SK-N-SH (cell line): Measurements from ENCODE around the gene NEURL3. TPM values are rescaled to one million over a fixed set of nuclear protein-coding genes. Genes with fewer than 3 reads are reported as not detected.

ENCODE experiments used
- CTCF ChIA-PET: fragments of 300-600, 350-600 bp; formaldehyde crosslinking; extraction: SDS; loops from one replicate; lab custom pipeline; 2021; lab: Yijun Ruan, JAX
- POLR2A ChIA-PET: fragments of 350-600 bp; sonication (Branson Sonifier 250); formaldehyde crosslinking; extraction: SDS; loops from one replicate; lab custom pipeline; 2020; ENCODE audit warnings: antibody characterized with exemption, inconsistent platforms; lab: Yijun Ruan, JAX
- DNase-seq: peaks from one replicate; pipeline ENCODE4 v3.0.0; 2012
- H2AFZ ChIP-seq: fragments of 200-600 bp; sonication (generic); 2 replicates; pipeline ENCODE4 v1.8.1; 2016; ENCODE audit warnings: antibody characterized with exemption, mild to moderate bottlenecking, low read depth
- H3F3A ChIP-seq: fragments of 200-600 bp; sonication (generic); replicated peaks from 2 replicates; pipeline ENCODE3; 2016; ENCODE audit warnings: antibody characterized with exemption, mild to moderate bottlenecking; ENCODE audit not compliant: insufficient read depth
- H3K27ac ChIP-seq, 2 experiments: fragments of 200-500 bp in 1 of 2; fragments of 200-600 bp in 1 of 2; sonication (Bioruptor generic) in 1 of 2; sonication (generic), shearing (Covaris generic) in 1 of 2; 2 replicates each; pipeline versions ENCODE4 v1.5.1 to v1.6.1; 2014 to 2016; ENCODE audit warnings: low read depth in 2 of 2, inconsistent platforms in 1 of 2, low read length in 1 of 2, mild to moderate bottlenecking in 1 of 2, mixed read lengths in 1 of 2
- H3K27me3 ChIP-seq: fragments of 200-600 bp; sonication (generic), shearing (Covaris generic); 2 replicates; pipeline ENCODE4 v1.6.1; 2016; ENCODE audit warnings: mixed run types; ENCODE audit not compliant: insufficient read depth
- H3K36me3 ChIP-seq, 2 experiments: fragments of 200-500 bp in 1 of 2; fragments of 200-600 bp in 1 of 2; sonication (Bioruptor generic) in 1 of 2; sonication (generic) in 1 of 2; replicated peaks in 1 of 2; 2 replicates each; pipeline versions ENCODE3 to v1.5.1; 2014 to 2016; ENCODE audit warnings: low read length in 1 of 2, mild to moderate bottlenecking in 1 of 2; ENCODE audit not compliant: insufficient read depth in 2 of 2, control insufficient read depth in 1 of 2
- H3K4me1 ChIP-seq, 2 experiments: fragments of 200-500 bp in 1 of 2; fragments of 200-600 bp in 1 of 2; sonication (Bioruptor generic) in 1 of 2; sonication (generic), shearing (Covaris generic) in 1 of 2; 2 replicates each; pipeline versions ENCODE4 v1.5.1 to v1.6.1; 2014 to 2016; ENCODE audit warnings: low read depth in 1 of 2, low read length in 1 of 2, mixed run types in 1 of 2; ENCODE audit not compliant: insufficient read depth in 2 of 2, control insufficient read depth in 1 of 2
- H3K4me2 ChIP-seq: fragments of 200-600 bp; sonication (generic), shearing (Covaris generic); 2 replicates; pipeline ENCODE4 v1.6.1; 2017; ENCODE audit warnings: mixed run types
- H3K4me3 ChIP-seq, 2 experiments: fragments of 200-500 bp in 1 of 2; fragments of 200-600 bp in 1 of 2; sonication (Bioruptor generic) in 1 of 2; sonication (generic), shearing (Covaris generic) in 1 of 2; 2 replicates each; pipeline versions ENCODE4 v1.5.1 to v1.8.1; 2014 to 2016; ENCODE audit warnings: low read depth in 2 of 2, inconsistent platforms in 1 of 2, low read length in 1 of 2, mild to moderate bottlenecking in 1 of 2, mixed read lengths in 1 of 2, moderate library complexity in 1 of 2
- H3K79me2 ChIP-seq: fragments of 200-600 bp; sonication (generic); 2 replicates; pipeline ENCODE4 v1.8.1; 2017; ENCODE audit warnings: mild to moderate bottlenecking; ENCODE audit not compliant: insufficient read depth
- H3K9ac ChIP-seq: fragments of 200-600 bp; sonication (generic); 2 replicates; pipeline ENCODE4 v1.6.1; 2017; ENCODE audit warnings: mixed run types
- H3K9me2 ChIP-seq: fragments of 200-600 bp; sonication (generic); 2 replicates; pipeline ENCODE4 v1.6.1; 2017; ENCODE audit warnings: mixed run types
- H3K9me3 ChIP-seq: fragments of 200-600 bp; sonication (generic); 2 replicates; pipeline ENCODE4 v1.6.1; 2017; ENCODE audit warnings: mixed run types, mild to moderate bottlenecking, moderate library complexity
- H4K20me1 ChIP-seq: fragments of 200-600 bp; sonication (generic); 2 replicates; pipeline ENCODE4 v1.6.1; 2017; ENCODE audit warnings: mild to moderate bottlenecking, mixed run types; ENCODE audit not compliant: insufficient read depth
- CHD2 ChIP-seq: fragments of 150-350 bp; IDR thresholded peaks from 2 replicates; pipeline ENCODE4 v1.6.1; 2018; ENCODE audit warnings: low read length; ENCODE audit not compliant: partially characterized antibody
- ELF1 ChIP-seq: IDR thresholded peaks from 2 replicates; pipeline ENCODE4 v1.4.0; 2012
- EP300 ChIP-seq, 2 experiments: IDR thresholded peaks; 2 replicates each; pipeline versions ENCODE4 v1.4.0 to v1.6.1; 2012; ENCODE audit warnings: borderline replicate concordance in 1 of 2, low read depth in 1 of 2, low read length in 1 of 2
- EZH2phosphoT487 ChIP-seq: fragments of 200-600 bp; sonication (generic); IDR thresholded peaks from 2 replicates; pipeline ENCODE4 v1.6.1; 2017; ENCODE audit warnings: low read depth, mixed run types, mild to moderate bottlenecking, antibody characterized with exemption, moderate library complexity, borderline replicate concordance
- FOXJ3 ChIP-seq: sonication (generic); formaldehyde crosslinking; IDR thresholded peaks from 2 replicates; pipeline ENCODE4 v1.5.1; 2020; ENCODE audit warnings: mild to moderate bottlenecking, missing genetic modification reagents
- FOXM1 ChIP-seq: IDR thresholded peaks from 2 replicates; pipeline ENCODE4 v1.4.0; 2012; ENCODE audit warnings: low read depth, mild to moderate bottlenecking
- GABPA ChIP-seq: IDR thresholded peaks from 2 replicates; pipeline ENCODE4 v1.4.0; 2012; ENCODE audit warnings: low read depth, mild to moderate bottlenecking
- MEF2A ChIP-seq: IDR thresholded peaks from 2 replicates; pipeline ENCODE4 v1.4.0; 2012; ENCODE audit warnings: low read depth, borderline replicate concordance
- NFIC ChIP-seq: IDR thresholded peaks from 2 replicates; pipeline ENCODE4 v1.4.0; 2012; ENCODE audit warnings: borderline replicate concordance
- POLR2AphosphoS5 ChIP-seq: IDR thresholded peaks from 2 replicates; pipeline ENCODE4 v1.6.1; 2012; ENCODE audit warnings: low read depth, low read length
- RAD21 ChIP-seq: IDR thresholded peaks from 2 replicates; pipeline ENCODE4 v1.6.1; 2012; ENCODE audit warnings: mild to moderate bottlenecking, low read length
- RXRA ChIP-seq: IDR thresholded peaks from 2 replicates; pipeline ENCODE4 v1.4.0; 2012; ENCODE audit warnings: low read depth, mild to moderate bottlenecking, borderline replicate concordance
- SMC3 ChIP-seq: IDR thresholded peaks from 2 replicates; pipeline ENCODE4 v1.6.1; 2012; ENCODE audit warnings: low read depth, low read length, improper control_type of control experiment
- TAF1 ChIP-seq: IDR thresholded peaks from 2 replicates; pipeline ENCODE4 v1.6.1; 2012; ENCODE audit warnings: low read depth, mild to moderate bottlenecking, low read length, moderate library complexity, borderline replicate concordance
- YY1 ChIP-seq: IDR thresholded peaks from 2 replicates; pipeline ENCODE4 v1.4.0; 2012; ENCODE audit warnings: low read depth, mild to moderate bottlenecking
- WGBS: methylation state at CpG from one replicate; pipeline ENCODE4 v1.1.6; 2017; ENCODE audit warnings: low lambda C conversion rate; 5-methylcytosine and 5-hydroxymethylcytosine counted together
- polyA plus RNA-seq, 3 experiments: library from polyadenylated mRNA; depleted of rRNA; stranded (reverse); fragments of >200 nt; gene quantifications; 2 replicates each; pipeline ENCODE4 v1.2.3, GENCODE V29; 2012
- TF ChIP-seq, protein P1 (sequence below): IDR thresholded peaks from 2 replicates; pipeline ENCODE4; 2012
- TF ChIP-seq, protein P2 (sequence below): fragments of 150-350 bp; IDR thresholded peaks from 2 replicates; pipeline ENCODE4 v1.6.1; 2016; ENCODE audit warnings: mild to moderate bottlenecking, low read depth, low read length
- TF ChIP-seq, protein P3 (sequence below): IDR thresholded peaks from 2 replicates; pipeline ENCODE4 v1.4.0; 2012; ENCODE audit warnings: low read depth, borderline replicate concordance
- TF ChIP-seq, protein P4 (sequence below): IDR thresholded peaks from 2 replicates; pipeline ENCODE4 v1.4.0; 2012; ENCODE audit warnings: low read depth, borderline replicate concordance

NEURL3 gene
- polyA plus RNA-seq, 1 of the 3 experiments (the other 2 are of a cell fraction): 0.08 TPM

DNA sequence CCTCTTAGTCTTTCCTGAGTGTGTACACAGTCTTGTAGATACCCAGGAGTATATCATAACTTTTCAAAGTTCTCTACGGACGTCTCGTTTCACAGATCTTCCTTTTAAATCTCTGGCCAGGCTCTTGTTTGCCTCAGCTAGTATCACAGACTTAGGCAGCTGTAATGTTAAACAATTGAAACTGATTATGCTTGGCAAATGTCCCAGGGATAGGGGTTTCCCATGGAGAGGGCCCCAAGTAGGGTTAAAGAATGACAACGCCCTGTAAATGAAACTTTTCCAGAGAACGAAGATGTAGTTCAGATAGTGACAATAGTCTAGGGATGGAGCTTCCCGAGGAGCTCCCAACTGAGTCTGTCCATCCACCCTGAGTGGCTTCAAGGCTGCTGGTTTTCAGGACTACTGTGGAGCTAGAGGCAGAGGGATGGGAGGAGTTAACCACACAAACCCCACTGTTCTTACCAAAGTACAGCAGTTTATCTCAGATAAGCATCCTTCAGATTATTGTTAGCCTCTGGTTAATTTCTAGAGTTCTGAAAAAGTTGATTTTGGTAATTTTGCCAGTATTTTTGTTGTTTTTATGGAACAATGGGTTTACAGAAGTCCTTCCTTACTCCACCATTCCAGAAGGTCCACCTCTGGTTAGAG is 9.1 kb downstream of the NEURL3 start:
- no peak overlapping the region for H2AFZ ChIP-seq
- no peaks in the 10 kb centered on the region for H4K20me1 ChIP-seq
- no peak overlapping the region for H3K27ac ChIP-seq
- no peak overlapping the region for H3K4me2 ChIP-seq
- no peaks in the 10 kb centered on the region for H3F3A ChIP-seq
- CTCF ChIA-PET: interaction anchor here (0.9 to 3.4 kb wide), 3 partner anchors 10 to 58 kb away, joined by 4 to 17 read pairs (median 10); no protein-coding TSS in a partner anchor
- TF ChIP-seq, protein P1, sequence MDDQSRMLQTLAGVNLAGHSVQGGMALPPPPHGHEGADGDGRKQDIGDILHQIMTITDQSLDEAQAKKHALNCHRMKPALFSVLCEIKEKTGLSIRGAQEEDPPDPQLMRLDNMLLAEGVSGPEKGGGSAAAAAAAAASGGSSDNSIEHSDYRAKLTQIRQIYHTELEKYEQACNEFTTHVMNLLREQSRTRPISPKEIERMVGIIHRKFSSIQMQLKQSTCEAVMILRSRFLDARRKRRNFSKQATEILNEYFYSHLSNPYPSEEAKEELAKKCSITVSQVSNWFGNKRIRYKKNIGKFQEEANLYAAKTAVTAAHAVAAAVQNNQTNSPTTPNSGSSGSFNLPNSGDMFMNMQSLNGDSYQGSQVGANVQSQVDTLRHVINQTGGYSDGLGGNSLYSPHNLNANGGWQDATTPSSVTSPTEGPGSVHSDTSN: no peak
- TF ChIP-seq, protein P2, sequence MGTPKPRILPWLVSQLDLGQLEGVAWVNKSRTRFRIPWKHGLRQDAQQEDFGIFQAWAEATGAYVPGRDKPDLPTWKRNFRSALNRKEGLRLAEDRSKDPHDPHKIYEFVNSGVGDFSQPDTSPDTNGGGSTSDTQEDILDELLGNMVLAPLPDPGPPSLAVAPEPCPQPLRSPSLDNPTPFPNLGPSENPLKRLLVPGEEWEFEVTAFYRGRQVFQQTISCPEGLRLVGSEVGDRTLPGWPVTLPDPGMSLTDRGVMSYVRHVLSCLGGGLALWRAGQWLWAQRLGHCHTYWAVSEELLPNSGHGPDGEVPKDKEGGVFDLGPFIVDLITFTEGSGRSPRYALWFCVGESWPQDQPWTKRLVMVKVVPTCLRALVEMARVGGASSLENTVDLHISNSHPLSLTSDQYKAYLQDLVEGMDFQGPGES: no peak
- TF ChIP-seq CHD2 (no peak), FOXJ3 (CRISPR knock-in tag) (no peak), RXRA (no peak), RAD21 (no peak), EP300 (IDR thresholded peaks at IDR 0.05; ENCODE audit: borderline replicate concordance in 1 of 2, low read depth in 1 of 2, low read length in 1 of 2) (no peak), POLR2AphosphoS5 (no peak), TAF1 (no peak), EZH2phosphoT487 (no peak), ELF1 (no peak), NFIC (no peak), SMC3 (no peak), MEF2A (no peak), FOXM1 (no peak), GABPA (no peak), YY1 (no peak)
- TF ChIP-seq, protein P3, sequence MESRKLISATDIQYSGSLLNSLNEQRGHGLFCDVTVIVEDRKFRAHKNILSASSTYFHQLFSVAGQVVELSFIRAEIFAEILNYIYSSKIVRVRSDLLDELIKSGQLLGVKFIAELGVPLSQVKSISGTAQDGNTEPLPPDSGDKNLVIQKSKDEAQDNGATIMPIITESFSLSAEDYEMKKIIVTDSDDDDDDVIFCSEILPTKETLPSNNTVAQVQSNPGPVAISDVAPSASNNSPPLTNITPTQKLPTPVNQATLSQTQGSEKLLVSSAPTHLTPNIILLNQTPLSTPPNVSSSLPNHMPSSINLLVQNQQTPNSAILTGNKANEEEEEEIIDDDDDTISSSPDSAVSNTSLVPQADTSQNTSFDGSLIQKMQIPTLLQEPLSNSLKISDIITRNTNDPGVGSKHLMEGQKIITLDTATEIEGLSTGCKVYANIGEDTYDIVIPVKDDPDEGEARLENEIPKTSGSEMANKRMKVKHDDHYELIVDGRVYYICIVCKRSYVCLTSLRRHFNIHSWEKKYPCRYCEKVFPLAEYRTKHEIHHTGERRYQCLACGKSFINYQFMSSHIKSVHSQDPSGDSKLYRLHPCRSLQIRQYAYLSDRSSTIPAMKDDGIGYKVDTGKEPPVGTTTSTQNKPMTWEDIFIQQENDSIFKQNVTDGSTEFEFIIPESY: no peak
- TF ChIP-seq, protein P4, sequence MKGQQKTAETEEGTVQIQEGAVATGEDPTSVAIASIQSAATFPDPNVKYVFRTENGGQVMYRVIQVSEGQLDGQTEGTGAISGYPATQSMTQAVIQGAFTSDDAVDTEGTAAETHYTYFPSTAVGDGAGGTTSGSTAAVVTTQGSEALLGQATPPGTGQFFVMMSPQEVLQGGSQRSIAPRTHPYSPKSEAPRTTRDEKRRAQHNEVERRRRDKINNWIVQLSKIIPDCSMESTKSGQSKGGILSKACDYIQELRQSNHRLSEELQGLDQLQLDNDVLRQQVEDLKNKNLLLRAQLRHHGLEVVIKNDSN: no peak
- TF ChIP-seq, all 33 proteins: peak for 0
- Histone ChIP-seq H3K36me3 (no peaks in the 10 kb centered on the region), H3K9me3 (no peaks in the 10 kb centered on the region; the same call in 1 of the 2 replicates), H3K9me2 (no peaks in the 10 kb centered on the region), H3K4me3 (no peak overlapping the region), H3K27me3 (peaks cover 47% of the 10 kb centered on the region), H3K4me1 (no peaks in the 10 kb centered on the region; a peak in 1 of 4 replicates), H3K79me2 (no peaks in the 10 kb centered on the region), H3K9ac (no peak overlapping the region)
- WGBS: 15% methylated on average over 6 of the region's 6 CpGs
- DNase-seq: no peak
- POLR2A ChIA-PET: interaction anchor here (1.3 kb wide), 1 partner anchor 160 kb away, joined by 3 read pairs; the partner anchor contains the start of gene NCAPH
